ENCODE measurements around the gene GMFB. TPM values are rescaled to one million over a fixed set of nuclear protein-coding genes. Genes with fewer than 3 reads are reported as not detected.
"Not testable (repeated sequence)": the region's sequence is repeated elsewhere in the genome, so short reads cannot be mapped to it uniquely, and the experiment has no call there.

GMFB gene
- total and polyA plus RNA-seq, 9 of the 15 experiments (the other 6 are each of a cell fraction or from before 2014, with no cell fraction given): 14.0 to 31.7 (median 20.5) TPM

DNA sequence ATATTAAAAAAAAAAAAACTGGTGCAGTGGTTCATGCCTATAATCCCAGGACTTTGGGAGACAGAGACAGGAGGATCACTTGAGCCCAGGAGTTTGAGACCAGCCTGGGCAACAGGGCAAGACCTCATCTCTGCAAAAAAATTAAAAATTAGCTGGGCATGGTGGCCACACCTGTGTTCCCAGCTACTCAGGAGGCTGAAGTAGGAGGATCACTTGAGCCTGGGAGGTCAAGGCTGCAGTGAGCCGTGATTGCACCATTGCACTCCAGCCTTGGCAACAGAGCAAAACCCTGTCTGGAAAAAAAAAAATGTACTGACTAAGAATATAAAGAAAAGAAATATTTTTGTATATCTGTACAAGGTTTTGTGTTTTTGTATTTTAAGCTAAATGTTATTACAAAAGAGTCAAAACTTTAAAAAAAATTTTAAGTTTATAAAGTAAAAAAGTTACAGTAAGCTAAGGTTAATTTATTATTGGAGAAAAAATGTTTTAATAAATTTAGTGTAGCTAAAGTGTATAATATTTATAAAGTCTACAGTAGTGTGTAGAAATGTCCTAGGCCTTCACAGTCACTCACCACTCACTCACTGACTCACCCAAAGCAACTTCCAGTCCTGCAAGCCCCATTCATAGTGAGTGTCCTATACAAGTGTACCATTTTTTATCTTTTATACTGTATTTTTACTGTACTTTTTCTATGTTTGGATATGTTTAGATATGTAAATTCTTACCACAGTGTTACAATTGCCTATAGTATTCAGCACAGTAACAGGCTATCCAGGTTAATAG lies 31.8 kb downstream of the GMFB start:
- H2AFZ ChIP-seq (ENCODE audit: low read depth, low read length); H3K36me3 ChIP-seq (ENCODE audit: control insufficient read depth, insufficient read depth, low read length); H3K27ac ChIP-seq (ENCODE audit: extremely low read depth, low read depth, low read length); H3K9ac ChIP-seq (ENCODE audit: insufficient read depth in 1 of 2, low read depth in 2 of 2, low read length in 2 of 2); H3K4me1 ChIP-seq (replicated peaks in 1 of 2; ENCODE audit: control insufficient read depth in 2 of 2, insufficient read depth in 2 of 2, low read length in 2 of 2); ATAC-seq; BruUV-seq (replicated peaks); H3K27me3 ChIP-seq (ENCODE audit: control insufficient read depth in 2 of 2, insufficient read depth in 2 of 2, low read length in 2 of 2); H4K20me1 ChIP-seq (replicated peaks; ENCODE audit: control insufficient read depth, insufficient read depth, low read length); in situ Hi-C loops (cut with MboI); DNase-seq (ENCODE audit: extremely low read depth in 1 of 4, low spot score in 3 of 4); intact Hi-C loops (cut with micrococcal nuclease); FAIRE-seq; H3K9me3 ChIP-seq (replicated peaks; ENCODE audit: control insufficient read depth, insufficient read depth, low read depth, low read length); H3K9me1 ChIP-seq (ENCODE audit: control insufficient read depth, insufficient read depth, low read length); H3K79me2 ChIP-seq (ENCODE audit: control insufficient read depth, insufficient read depth, low read length); POLR2A ChIA-PET; H3K4me3 ChIP-seq; H3K4me2 ChIP-seq (ENCODE audit: insufficient read depth, low read length): not testable (repeated sequence)
- 33% methylated on average over 1 of the region's 1 CpG for WGBS (ENCODE audit: insufficient coverage, low coverage, missing lambda C conversion rate)
- CTCF ChIA-PET (ENCODE audit: low intra/inter-chr PET ratio): interaction anchor here (0.7 kb wide), 1 partner anchor 18 kb away, joined by 4 read pairs; no protein-coding TSS in a partner anchor

DNA sequence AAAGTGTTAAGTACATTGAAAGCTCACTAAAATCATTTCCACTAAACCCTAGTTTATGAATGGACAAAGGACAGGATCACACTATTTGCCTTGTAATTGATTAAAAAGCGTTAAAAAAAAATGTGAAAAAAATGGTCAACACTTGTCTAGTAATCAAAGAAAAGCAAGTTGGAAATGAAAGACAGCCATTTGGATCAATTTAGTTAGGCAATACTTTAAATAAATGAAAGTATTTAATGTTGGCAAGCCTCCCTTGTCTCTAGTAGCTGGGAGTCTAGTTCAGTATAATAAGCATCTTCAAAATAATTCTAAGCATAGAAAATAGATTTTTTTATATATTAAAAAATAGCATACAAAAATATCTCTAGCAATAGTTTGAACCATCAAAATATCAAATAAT lies 33.4 kb downstream of the GMFB start:
- Histone ChIP-seq H3K27me3 (ENCODE audit: control insufficient read depth in 2 of 2, insufficient read depth in 2 of 2, low read length in 2 of 2) (no peaks in the 10 kb centered on the region), H3K9me1 (ENCODE audit: control insufficient read depth, insufficient read depth, low read length) (no peaks in the 10 kb centered on the region), H3K9ac (ENCODE audit: insufficient read depth in 1 of 2, low read depth in 2 of 2, low read length in 2 of 2) (no peak overlapping the region), H3K36me3 (ENCODE audit: control insufficient read depth, insufficient read depth, low read length) (no peaks in the 10 kb centered on the region), H3K9me3 (replicated peaks; ENCODE audit: control insufficient read depth, insufficient read depth, low read depth, low read length) (peaks cover 1% of the 10 kb centered on the region; the same call in 1 of the 2 replicates), H2AFZ (ENCODE audit: low read depth, low read length) (no peak overlapping the region), H3K4me1 (replicated peaks in 1 of 2; ENCODE audit: control insufficient read depth in 2 of 2, insufficient read depth in 2 of 2, low read length in 2 of 2) (no peaks in the 10 kb centered on the region), H4K20me1 (replicated peaks; ENCODE audit: control insufficient read depth, insufficient read depth, low read length) (no peaks in the 10 kb centered on the region), H3K4me2 (ENCODE audit: insufficient read depth, low read length) (no peak overlapping the region), H3K79me2 (ENCODE audit: control insufficient read depth, insufficient read depth, low read length) (no peaks in the 10 kb centered on the region), H3K27ac (ENCODE audit: extremely low read depth, low read depth, low read length) (no peak overlapping the region), H3K4me3 (no peak overlapping the region)
- 38% methylated on average over 1 of the region's 1 CpG for WGBS (ENCODE audit: insufficient coverage, low coverage, missing lambda C conversion rate)
- in situ Hi-C loops (cut with MboI): no loop called here
- no peak for FAIRE-seq
- POLR2A ChIA-PET: interaction anchor here (0.9 kb wide), 1 partner anchor 16 kb away, joined by 3 read pairs; no protein-coding TSS in a partner anchor
- no peak for ATAC-seq
- no TSS peak for BruUV-seq (replicated peaks)
- CTCF ChIA-PET (ENCODE audit: low intra/inter-chr PET ratio): no interaction called here
- intact Hi-C loops (cut with micrococcal nuclease): no loop called here
- no peak for DNase-seq (ENCODE audit: extremely low read depth in 1 of 4, low spot score in 3 of 4)
- no peak for TF ChIP-seq MEIS2 (IDR thresholded peaks at IDR 0.05; ENCODE audit: partially characterized antibody)
- no peak for TF ChIP-seq ASH1L (IDR thresholded peaks at IDR 0.05; ENCODE audit: borderline replicate concordance, low read depth, partially characterized antibody)
- TF ChIP-seq, protein P1, sequence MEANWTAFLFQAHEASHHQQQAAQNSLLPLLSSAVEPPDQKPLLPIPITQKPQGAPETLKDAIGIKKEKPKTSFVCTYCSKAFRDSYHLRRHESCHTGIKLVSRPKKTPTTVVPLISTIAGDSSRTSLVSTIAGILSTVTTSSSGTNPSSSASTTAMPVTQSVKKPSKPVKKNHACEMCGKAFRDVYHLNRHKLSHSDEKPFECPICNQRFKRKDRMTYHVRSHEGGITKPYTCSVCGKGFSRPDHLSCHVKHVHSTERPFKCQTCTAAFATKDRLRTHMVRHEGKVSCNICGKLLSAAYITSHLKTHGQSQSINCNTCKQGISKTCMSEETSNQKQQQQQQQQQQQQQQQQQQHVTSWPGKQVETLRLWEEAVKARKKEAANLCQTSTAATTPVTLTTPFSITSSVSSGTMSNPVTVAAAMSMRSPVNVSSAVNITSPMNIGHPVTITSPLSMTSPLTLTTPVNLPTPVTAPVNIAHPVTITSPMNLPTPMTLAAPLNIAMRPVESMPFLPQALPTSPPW (CRISPR knock-in tag; IDR thresholded peaks at IDR 0.05): no peak
- TF ChIP-seq, protein P2, sequence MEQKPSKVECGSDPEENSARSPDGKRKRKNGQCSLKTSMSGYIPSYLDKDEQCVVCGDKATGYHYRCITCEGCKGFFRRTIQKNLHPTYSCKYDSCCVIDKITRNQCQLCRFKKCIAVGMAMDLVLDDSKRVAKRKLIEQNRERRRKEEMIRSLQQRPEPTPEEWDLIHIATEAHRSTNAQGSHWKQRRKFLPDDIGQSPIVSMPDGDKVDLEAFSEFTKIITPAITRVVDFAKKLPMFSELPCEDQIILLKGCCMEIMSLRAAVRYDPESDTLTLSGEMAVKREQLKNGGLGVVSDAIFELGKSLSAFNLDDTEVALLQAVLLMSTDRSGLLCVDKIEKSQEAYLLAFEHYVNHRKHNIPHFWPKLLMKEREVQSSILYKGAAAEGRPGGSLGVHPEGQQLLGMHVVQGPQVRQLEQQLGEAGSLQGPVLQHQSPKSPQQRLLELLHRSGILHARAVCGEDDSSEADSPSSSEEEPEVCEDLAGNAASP (IDR thresholded peaks at IDR 0.05): no peak
- TF ChIP-seq, protein P3, sequence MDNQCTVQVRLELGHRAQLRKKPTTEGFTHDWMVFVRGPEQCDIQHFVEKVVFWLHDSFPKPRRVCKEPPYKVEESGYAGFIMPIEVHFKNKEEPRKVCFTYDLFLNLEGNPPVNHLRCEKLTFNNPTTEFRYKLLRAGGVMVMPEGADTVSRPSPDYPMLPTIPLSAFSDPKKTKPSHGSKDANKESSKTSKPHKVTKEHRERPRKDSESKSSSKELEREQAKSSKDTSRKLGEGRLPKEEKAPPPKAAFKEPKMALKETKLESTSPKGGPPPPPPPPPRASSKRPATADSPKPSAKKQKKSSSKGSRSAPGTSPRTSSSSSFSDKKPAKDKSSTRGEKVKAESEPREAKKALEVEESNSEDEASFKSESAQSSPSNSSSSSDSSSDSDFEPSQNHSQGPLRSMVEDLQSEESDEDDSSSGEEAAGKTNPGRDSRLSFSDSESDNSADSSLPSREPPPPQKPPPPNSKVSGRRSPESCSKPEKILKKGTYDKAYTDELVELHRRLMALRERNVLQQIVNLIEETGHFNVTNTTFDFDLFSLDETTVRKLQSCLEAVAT (IDR thresholded peaks at IDR 0.05): no peak
- TF ChIP-seq CHCHD3 (CRISPR knock-in tag; IDR thresholded peaks at IDR 0.05): no peak
- TF ChIP-seq ZNF445 (CRISPR knock-in tag; IDR thresholded peaks at IDR 0.05; ENCODE audit: low read depth): no peak
- TF ChIP-seq RBM25 (IDR thresholded peaks at IDR 0.05; ENCODE audit: low read depth, low read length, severe bottlenecking): no peak
- no peak for TF ChIP-seq ZKSCAN3 (CRISPR knock-in tag; IDR thresholded peaks at IDR 0.05)
- TF ChIP-seq MAFF (IDR thresholded peaks at IDR 0.05; ENCODE audit: low read length): no peak
